HFFc6 (cell line): Measurements from ENCODE around the gene ATXN10. TPM values are rescaled to one million over a fixed set of nuclear protein-coding genes. Genes with fewer than 3 reads are reported as not detected.
A peak's percentile ranks its signal among the peaks of the same experiment; 100 is the strongest.

Source experiments
- DNase-seq: peaks from one replicate; pipeline ENCODE4 v3.0.0-alpha.2; 2018
- H3K27ac Mint-ChIP-seq: 2 replicates; pipeline ENCODE4 v1.8.0; 2020; ENCODE audit warnings: mild to moderate bottlenecking, mixed read lengths
- H3K27me3 Mint-ChIP-seq: 2 replicates; pipeline ENCODE4 v1.8.0; 2021; ENCODE audit warnings: mild to moderate bottlenecking, moderate library complexity, mixed read lengths; ENCODE audit not compliant: insufficient read depth
- H3K36me3 Mint-ChIP-seq: 2 replicates; pipeline ENCODE4 v1.8.0; 2021; ENCODE audit warnings: low read depth, mixed read lengths
- H3K4me1 Mint-ChIP-seq: 2 replicates; pipeline ENCODE4 v1.8.0; 2020; ENCODE audit warnings: low read depth, mixed read lengths
- H3K4me3 Mint-ChIP-seq: 2 replicates; pipeline ENCODE4 v1.8.0; 2020; ENCODE audit warnings: mild to moderate bottlenecking, moderate library complexity, mixed read lengths
- H3K9me3 Mint-ChIP-seq: 2 replicates; pipeline ENCODE4 v1.8.0; 2020; ENCODE audit warnings: mild to moderate bottlenecking, mixed read lengths
- CTCF ChIP-seq: fragments of 200-600 bp; sonication (generic); IDR thresholded peaks from 2 replicates; pipeline ENCODE4 v1.5.0; 2021; ENCODE audit warnings: antibody characterized with exemption, mild to moderate bottlenecking
- total RNA-seq, 6 experiments: library from RNA; stranded (reverse); fragmentation: NEBNext Ultra II Directional; extraction: Animal tissue kit (Norgen Biotek cat#: 25700); gene quantifications; 2 replicates in 1 of 6; 3 replicates in 5 of 6; pipeline ENCODE4 v1.2.3, GENCODE V29; 2021

Gene ATXN10
- total RNA-seq, 6 experiments from 2014 or later, result 287 to 426 (median 370) TPM

DNA sequence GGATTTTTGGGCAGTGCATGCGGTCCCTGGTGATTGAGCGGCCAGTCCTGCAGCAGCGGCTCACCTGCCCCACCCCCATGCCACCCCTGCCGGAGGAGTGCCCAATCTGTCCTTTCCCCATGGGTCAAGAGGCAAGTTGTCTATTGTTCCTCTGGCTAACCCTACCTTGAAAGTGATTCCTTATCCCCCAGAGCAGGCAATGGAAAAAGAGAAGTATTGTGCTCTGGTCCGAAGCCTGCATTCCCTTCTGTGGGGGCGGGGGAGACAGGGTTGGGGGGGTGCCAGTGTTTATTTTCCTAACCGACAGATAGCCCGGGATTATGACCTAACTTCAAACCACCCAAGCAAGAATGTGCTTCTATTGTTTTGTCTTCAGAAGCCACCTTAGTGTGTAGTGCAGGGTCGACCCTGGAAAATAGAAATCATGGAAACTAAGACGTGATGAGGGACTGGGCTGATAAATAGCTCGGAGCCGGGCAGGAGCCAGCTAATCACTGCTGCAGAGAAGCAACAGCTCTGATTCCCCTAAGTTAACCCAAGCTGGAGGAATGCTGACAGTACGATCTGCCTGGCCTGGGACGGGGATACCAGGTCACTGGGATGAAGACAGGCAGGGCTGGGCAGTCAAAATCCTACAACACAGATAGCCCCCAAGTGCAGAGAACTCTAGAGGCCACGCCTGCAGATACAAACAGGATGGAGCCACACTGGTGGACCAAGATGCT is 38.7 kb upstream of the ATXN10 start:
- no peak overlapping the region for H3K27ac Mint-ChIP-seq
- peaks cover 15% of the 10 kb centered on the region for H3K4me1 Mint-ChIP-seq
- DNase-seq, result no peak
- no peak for TF ChIP-seq CTCF
- no peak overlapping the region for H3K4me3 Mint-ChIP-seq
- H3K9me3 Mint-ChIP-seq, result no peaks in the 10 kb centered on the region
- peaks cover 31% of the 10 kb centered on the region for H3K27me3 Mint-ChIP-seq
- no peaks in the 10 kb centered on the region for H3K36me3 Mint-ChIP-seq

GRCh38 chr22:45636683-45637082 is 35.0 kb upstream of the ATXN10 start:
- peaks cover 35% of the 10 kb centered on the region for H3K4me1 Mint-ChIP-seq
- peaks cover 12% of the 10 kb centered on the region for H3K27me3 Mint-ChIP-seq
- no peak for TF ChIP-seq CTCF
- DNase-seq, result no peak
- H3K4me3 Mint-ChIP-seq, result no peak overlapping the region
- no peaks in the 10 kb centered on the region for H3K36me3 Mint-ChIP-seq
- no peak overlapping the region for H3K27ac Mint-ChIP-seq
- H3K9me3 Mint-ChIP-seq, result no peaks in the 10 kb centered on the region

DNA sequence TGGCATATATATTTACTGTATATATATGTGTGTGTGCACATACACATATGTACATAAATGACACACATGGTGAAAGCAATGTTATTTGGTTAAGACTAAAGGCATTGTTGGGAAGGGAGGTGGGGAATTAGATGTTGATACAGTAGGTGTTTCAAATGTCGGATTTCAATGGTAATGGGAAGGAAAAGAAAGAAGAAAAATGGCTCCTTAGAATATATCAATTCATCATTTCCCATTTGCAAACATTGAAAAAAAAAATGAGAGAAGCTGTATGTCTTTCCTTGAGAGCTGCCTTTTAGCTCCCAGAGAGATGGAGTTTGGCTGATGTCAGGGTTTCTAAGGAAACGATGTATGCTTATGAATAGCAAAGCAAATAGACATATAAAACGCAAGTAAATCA is 33.4 kb upstream of the ATXN10 start:
- no peaks in the 10 kb centered on the region for H3K36me3 Mint-ChIP-seq
- no peak overlapping the region for H3K4me3 Mint-ChIP-seq
- H3K9me3 Mint-ChIP-seq, result no peaks in the 10 kb centered on the region
- H3K4me1 Mint-ChIP-seq, result peaks cover 30% of the 10 kb centered on the region
- DNase-seq, result no peak
- peaks cover 5% of the 10 kb centered on the region for H3K27me3 Mint-ChIP-seq
- no peak for TF ChIP-seq CTCF
- H3K27ac Mint-ChIP-seq, result no peak overlapping the region

DNA sequence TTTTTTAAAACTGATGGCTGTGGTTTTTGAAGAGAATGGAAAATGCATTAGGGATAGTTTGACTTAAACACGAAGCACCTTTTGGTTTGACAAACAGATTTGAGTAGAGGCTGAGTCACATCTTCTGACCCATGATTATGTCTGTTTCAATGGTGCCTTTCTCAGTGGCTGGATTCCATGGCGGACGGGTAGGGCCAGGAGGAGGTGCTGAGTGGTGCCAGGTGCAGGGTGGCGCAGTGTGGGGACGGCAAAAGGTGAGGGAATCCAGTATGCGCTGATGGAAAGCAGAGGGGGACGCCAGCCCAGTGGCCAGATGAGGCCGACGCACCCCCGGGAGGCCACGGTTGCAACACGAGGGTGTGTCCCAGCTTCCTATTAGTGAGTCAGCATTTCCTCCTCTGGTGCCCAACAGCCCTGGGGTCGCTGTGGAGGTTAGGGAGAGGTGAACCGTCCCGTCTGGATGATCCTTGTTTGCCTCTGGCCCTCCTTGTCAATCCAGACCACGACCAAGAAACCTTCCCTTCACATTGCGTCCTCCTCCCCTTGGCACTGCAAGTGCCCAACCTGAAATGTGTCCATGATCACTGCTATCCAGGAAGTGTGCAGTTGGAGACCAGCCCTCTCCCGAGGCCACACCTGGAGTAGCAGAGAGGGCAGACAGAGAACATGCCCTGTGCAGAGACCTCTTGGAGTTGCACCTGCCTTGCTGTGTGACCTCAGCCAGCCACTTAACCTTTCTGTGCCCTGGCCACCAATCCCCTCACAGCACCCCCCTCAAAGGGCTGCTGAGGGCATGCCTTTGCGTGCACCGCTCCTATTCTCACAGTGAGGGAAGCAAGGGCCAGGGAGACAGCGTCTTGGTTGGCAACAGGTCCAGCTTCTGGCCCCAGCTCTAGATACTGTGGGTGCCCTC is 32.5 kb upstream of the ATXN10 start:
- Mint-ChIP-seq H3K36me3 (no peaks in the 10 kb centered on the region), H3K4me3 (peak overlapping the region; percentile 63), H3K27me3 (peaks cover 5% of the 10 kb centered on the region), H3K27ac (peak overlapping the region; percentile 85), H3K9me3 (no peaks in the 10 kb centered on the region), H3K4me1 (peaks cover 28% of the 10 kb centered on the region)
- peak; percentile 34; the same call in 1 of the 2 replicates for TF ChIP-seq CTCF
- DNase-seq, result peak; percentile 43

DNA sequence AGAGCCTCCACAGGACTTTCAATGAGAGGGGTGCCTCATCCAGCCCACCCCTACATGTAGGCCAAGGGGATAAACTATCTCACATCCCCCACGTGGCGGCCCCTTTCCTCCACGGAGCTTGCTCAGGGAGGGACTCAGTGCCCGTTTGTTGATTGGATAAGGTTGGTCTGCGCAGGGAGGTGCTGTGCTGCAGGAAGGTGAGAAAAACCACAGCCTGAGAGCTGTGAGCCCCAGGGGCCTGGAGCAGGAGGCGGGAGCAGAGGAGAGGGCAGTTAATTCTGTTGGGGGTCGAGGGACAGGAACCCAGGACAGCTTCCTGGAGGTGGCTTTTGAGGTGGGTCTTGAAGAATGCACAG is 31.9 kb upstream of the ATXN10 start:
- no peak overlapping the region for H3K4me3 Mint-ChIP-seq
- peaks cover 28% of the 10 kb centered on the region for H3K4me1 Mint-ChIP-seq
- H3K27ac Mint-ChIP-seq, result no peak overlapping the region
- no peak for DNase-seq
- no peaks in the 10 kb centered on the region for H3K9me3 Mint-ChIP-seq
- no peaks in the 10 kb centered on the region for H3K36me3 Mint-ChIP-seq
- H3K27me3 Mint-ChIP-seq, result peaks cover 5% of the 10 kb centered on the region
- no peak for TF ChIP-seq CTCF
